Activated CD8-positive, alpha-beta memory T cell treated with anti-CD3 and anti-CD28 coated beads for 24 hours (primary cell): Measurements from ENCODE around the gene ZNF302.
"Not testable (repeated sequence)": the region's sequence is repeated elsewhere in the genome, so short reads cannot be mapped to it uniquely, and the experiment has no call there.

Source experiments
- DNase-seq: peaks from one replicate; pipeline ENCODE4 v3.0.0-alpha.2; 2020

Gene ZNF302

DNA sequence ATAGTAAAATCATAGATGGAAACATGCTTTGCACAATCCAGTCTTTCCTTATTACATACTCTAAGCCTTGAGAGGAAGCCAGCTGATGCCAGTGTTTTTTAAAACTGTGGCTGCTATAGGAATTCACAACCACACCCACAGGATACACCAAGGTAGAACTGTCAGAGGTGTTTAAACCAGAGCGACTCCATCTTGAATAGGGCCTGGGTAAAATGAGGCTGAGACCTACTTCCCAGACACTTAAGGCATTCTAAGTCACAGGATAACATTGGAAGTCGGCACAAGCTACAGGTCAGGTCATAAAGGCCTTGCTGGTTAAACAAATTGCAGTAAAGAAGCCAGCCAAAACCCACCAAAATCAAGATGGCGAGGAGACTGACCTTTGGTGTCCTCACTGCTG lies 2.2 kb upstream of the ZNF302 start:
- DNase-seq, result no peak

DNA sequence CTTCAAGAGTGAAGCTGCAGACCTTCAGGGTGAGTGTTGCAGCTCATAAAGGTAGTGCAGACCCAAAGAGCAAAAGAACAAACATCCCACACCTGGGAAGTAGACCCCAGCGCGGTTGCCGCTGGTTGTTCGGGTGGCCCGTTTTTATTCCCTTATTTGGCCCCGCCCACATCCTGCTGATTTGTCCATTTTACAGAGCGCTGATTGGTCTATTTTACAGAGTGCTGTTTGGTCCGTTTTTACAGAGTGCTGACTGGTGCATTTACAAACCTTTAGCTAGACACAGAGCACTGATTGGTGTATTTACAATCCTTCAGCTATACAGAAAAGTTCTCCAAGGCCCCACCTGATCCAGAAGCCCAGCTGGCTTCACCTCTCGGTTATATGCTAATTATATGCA lies 1.6 kb upstream of the ZNF302 start:
- no peak for DNase-seq

DNA sequence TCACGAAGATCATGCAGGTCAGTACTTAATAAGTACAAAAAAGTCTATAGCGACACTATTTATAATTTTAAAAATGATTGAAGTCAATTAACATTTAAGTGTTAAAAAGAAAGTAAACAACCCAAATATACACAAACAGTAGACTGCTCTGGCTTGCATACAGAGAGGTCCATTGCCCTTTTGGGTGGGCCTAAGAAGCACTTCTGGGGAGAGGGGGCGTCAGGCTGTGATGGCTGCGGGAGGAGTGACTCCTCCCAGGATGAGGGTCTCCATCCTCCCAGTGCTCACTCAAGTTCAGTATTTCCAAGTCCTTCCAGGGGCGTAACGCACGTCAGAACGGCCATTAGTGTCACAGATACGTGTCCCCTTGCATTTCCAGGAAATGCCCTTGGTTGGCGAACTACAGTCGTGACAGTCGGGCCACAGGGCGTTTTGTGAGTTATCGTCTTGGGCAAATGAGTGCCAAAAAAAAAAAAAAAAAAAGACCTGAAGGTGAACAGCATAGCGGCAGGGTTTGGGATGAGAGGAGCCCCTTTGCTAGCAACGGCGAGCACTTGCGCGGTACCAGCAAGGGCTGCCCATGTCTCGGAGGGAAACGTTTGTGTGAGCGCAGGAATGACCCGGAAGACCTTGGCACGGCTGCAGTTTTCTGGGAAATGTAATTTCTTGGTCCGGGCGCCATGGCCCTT lies 637 bp upstream of the ZNF302 start, which contains the start of gene SCGB2B2:
SCGB2B2 (minus strand) TSS at position 463 of the 689 bp plus-strand sequence. CDS start 82,596 bp downstream, outside the sequence.
- peak; percentile 86 for DNase-seq

DNA sequence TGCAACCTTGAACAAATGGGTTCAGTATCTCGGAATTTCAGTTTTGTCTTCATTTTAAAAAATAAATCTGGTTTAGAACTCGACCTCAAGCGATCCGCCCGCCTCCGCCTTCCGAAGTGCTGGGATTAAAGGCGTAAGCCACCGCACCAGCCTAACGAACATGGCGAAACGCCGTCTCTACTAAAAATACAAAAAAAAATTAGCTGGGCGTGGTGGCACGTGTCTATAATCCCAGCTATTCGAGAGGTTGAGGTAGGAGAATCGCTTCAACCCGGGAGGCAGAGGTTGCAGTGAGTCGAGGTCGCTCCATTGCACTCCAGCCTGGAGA lies 571 bp downstream of the ZNF302 start:
- DNase-seq, result no peak

DNA sequence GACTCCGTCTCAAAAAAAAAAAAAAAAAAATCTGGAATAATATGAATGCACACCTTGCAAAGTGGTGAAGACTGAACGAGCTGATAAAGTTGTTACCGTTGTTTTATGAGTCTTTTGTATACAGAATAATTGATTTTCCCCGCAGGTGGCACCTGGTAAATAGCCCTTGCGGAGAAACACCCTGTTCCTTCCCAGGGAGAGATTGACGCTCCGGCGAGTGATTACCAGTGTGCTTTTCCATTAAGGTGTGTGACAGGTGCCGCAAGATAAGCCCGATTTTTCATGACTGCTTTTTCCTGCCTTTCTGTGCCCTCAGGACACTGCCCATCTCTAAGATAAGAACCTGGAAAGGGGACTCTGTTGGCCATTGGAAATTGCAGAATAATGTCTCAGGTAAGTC lies 943 bp downstream of the ZNF302 start:
- no peak for DNase-seq

DNA sequence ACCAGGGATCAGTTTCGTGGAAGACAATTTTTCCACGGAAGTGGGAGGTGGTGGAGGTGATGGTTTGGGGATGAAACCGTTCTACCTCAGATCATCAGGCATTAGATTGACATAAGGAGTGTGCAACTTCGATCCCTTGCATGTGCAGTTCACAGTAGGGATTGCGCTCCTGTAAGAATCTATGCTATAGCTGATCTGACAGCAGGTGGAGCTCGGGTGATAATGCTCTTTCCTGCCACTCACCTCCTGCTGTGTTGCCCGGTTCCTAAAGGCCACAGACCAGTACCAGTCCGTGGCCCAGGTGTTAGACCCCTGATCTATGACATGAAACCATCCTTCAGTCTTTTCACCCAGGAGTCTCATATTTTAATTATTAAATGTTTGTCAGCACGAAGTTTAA lies 4.0 kb downstream of the ZNF302 start:
- DNase-seq, result no peak

DNA sequence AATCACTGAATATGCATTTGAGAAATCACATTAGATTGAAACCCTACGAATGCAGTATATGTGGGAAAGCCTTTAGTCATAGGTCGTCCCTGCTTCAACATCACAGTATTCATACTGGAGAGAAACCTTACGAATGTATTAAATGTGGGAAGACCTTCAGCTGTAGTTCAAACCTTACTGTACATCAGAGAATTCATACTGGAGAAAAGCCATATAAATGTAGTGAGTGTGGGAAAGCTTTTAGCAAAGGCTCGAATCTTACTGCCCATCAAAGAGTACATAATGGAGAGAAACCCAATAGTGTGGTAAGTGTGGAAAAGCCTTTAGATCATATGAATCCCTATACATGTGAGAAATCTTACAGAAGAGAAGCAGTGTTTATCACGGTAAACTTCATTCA lies 7.8 kb downstream of the ZNF302 start:
- DNase-seq, result not testable (repeated sequence)

DNA sequence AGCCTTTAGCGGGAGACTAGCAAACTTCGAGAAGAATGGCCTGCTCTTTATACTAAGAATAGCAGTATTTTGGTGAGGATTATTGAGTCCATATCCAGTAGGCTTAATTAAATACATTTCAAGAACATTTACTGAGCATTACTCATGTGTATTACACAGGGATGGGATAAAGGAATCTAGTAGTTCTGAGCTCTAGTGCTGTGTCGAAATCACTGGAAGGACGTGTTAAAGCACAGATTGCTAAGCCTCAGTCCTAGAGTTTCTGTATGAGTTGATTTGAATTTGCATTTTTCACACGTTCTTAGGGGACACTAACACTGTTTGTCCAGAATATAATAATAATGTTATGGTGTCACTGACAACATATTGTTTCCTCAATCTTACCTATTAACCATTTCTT lies 9.0 kb downstream of the ZNF302 start:
- DNase-seq, result no peak

DNA sequence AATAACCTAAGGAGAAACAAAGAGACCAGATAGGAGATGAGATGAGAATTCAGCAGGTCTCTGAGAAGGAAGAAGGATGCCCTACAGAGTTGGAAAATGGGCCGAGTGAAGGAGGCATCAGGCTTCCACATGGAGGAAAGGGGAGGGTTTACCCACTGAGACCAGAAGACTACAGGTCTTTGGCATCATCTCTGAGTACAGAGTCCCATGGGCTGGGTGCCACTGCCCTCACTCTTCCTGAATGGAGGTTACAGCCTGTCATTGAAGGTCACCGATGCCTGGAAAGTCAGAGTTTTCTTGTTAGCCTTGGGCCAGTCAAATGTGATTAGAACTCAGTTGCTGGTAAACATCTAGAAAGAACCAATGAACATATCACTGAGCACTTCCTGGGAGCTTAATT lies 9.9 kb downstream of the ZNF302 start:
- DNase-seq, result no peak

DNA sequence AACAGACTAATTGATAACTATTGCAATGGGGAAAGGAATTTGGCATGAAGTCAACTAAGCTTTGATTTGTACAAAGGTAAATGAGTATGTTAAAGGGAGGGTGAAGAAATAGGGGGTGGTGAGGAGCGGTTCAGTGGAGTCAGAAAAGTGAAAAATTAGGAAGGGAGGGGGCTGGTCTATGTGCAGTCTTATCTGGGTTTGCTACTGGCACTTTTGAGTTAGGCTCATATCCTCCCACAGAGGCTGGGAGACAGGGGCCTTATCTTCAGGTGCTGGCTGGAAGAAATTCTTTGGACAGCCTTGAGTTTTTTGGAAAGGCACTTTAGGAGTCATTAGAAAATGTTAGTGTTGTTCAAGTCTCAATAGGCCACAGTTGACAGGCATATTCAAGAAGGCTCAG lies 11.1 kb downstream of the ZNF302 start:
- DNase-seq, result no peak

DNA sequence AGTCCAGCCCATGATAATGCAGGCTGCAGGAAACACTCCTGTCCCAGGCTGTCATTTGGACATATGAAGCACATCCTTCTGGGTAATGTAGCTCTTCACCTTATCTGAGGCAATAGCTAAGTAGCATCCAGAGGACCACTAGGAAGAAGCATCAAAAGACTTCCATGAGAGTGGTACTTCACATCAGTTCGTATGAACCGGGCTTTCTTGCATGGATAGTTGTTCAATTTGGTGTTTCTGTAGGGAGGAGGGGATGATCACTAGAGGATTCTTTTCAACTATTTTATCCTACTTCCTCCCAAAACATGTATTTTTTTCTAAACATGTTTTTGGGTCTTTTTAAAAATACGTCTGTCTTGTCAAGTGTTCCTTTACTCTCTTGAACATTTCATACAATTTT lies 12.9 kb downstream of the ZNF302 start:
- DNase-seq, result no peak

DNA sequence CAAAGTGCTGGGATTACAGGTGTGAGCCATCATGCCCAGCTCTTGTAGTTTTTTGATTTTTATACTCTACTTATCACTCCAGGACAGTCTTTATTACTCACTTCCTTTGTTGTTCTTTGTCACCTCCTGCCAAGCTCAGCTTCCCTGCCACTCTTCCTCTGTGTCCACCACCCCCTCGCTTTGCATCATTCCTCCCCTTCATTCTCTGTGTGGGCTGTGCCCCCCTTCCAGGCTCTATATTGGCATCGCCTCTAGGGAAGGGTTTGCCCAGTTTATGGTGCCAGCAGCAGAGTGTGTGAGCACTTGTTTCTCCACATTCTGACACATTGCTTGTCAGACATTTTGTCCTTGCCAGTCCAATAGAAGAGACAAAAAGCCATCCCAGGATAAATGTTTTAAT lies 15.1 kb downstream of the ZNF302 start:
- DNase-seq, result no peak

DNA sequence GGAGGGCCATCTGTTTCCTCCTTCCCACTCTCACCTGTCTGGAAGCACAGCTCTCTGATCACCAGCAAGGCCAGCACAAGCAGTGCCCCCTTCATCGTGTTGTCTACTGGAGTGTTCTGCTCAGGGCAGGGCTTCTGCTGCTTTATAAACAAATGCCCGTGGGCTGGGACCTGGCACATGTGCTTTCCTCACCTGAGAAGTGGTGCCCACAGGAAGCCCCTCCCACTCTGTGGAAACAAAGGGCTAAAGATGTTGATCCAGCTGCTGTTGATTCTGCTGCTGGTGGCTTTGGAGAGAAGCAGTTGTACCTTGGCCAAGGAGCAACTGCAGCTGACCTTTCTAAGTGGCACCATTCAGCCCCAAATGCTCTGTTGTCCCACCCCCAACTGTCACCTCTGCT lies 30.2 kb downstream of the ZNF302 start:
- DNase-seq, result no peak

DNA sequence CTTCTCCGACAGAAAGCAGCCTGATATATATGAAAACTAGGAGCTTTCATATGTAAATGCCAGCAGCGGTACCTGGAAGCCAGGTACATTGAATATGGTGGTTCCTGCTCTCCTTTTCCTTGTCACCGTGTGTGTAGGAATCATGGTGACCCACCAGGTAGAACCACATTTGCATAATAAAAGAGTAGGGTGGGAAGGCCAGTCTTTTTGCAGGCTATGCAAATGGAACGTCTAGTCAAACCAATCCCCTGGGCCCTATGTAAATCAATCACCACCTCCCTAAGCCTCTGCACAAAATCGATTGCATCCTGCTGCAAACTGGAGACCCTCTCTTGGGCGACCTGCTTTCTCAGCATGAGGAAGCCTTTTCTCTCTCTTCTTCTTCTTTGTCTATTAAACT lies 34.4 kb downstream of the ZNF302 start:
- no peak for DNase-seq

DNA sequence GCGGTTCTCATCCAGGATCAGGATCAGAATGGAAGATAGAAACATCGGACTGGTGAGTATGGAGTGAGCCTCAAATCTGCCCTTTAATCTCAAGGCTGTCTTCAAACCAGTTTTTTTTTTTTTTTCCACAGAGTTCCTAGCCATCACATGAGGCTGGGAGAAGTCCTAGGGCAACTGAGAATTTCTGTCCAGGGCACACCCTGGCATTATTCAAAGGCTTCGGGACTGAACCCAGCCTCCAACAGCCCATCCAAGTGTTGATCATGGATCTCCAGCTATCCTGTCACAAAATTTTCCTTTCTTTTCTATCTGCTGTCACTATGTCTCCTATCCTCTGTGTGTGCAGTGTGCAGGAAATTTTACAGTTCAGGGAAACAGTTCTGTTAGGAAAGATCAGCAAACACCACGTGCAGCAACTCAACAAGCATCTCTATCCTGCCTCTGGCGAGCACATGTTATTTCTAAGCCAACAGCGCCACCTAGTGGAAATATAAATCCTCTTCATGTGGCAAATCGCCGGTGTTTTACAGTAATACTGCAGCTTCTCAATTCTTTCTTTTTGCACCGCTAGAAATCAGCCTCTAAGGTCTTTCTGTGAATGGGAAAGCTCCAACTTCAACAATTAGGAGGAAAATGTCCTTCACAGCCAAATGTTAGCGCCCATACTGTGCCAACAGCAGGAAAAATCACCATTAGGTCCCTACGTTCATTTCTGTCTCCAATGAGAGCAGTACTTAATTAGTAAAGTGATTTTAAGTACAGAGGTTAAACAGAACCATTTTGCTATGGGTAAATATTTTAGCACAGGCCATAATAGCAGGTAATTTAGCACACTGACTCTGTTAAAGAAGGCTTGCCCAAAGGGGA lies 35.1 kb downstream of the ZNF302 start:
- peak; percentile 65 for DNase-seq

DNA sequence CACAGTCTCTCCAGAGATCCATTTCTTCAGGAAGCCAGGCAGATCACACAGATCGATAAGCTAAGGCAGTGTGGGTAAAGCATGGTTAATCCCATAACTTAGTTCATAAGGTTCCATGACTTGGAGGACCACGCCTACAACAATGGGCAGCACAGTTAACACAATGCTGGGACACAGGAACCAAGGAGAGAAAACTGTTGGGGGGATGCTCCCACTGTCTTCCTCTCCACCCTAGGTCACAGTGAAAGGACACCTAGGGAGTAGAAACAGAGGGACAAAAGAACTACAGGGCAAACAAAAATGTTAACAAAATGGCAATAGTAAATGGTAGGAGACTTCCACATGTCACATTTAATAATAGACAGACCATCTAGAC lies 35.8 kb downstream of the ZNF302 start:
- no peak for DNase-seq

DNA sequence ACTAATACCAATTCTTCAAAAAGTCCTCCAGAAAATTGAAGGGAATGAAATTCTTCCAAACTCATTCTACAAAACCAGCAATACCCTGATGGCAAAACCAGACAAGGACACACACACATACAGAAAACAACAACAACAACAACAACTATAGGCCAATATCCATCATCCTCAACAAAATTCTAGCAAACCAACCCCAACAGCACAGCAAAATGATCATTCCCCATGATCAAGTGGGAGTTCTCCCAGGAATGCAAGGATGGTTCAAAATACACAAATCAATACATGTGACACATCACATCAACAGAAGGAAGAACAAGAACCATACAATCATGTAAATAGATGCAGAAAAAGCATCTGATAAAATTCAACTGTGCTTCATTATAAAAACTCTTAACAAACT lies 37.9 kb downstream of the ZNF302 start:
- DNase-seq, result no peak

DNA sequence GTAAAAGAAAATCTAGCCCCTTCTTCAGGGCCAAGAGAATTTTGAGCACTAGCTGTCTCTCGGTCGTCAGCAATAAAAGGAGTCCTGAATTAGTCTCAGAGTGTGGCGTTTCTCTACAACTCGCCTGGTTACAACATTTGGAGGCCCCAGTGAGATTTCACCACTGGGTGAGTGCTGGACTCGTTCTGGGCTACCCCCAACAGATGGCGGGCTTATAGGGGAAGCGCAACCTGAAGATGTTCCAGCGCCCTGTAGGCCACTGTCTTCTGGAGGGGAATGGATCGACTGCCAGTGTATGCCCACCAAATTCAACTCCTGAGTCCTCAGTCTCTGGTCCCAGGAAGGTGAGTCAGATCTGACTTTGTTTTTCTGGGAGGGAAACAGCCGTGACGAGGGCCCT lies 44.9 kb downstream of the ZNF302 start:
- DNase-seq, result no peak

DNA sequence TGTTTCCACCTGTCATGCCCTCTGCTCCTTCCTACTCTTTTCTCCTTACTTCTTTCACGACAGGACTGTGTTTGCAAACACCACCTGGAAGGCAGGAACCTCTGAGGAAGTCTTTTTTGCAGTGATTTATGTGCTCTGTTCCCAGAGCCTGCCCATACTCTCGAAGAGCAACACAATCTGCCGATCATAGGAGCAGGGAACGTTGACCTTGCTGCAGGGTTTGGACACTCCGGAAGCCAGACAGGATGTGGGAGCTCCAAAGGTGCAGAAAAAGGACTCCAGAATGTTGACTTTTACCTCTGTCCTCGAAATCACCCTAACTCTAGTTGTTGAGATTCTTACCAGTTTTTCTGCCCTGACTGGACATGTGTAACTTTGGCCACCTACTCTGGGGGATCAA lies 47.9 kb downstream of the ZNF302 start:
- no peak for DNase-seq

DNA sequence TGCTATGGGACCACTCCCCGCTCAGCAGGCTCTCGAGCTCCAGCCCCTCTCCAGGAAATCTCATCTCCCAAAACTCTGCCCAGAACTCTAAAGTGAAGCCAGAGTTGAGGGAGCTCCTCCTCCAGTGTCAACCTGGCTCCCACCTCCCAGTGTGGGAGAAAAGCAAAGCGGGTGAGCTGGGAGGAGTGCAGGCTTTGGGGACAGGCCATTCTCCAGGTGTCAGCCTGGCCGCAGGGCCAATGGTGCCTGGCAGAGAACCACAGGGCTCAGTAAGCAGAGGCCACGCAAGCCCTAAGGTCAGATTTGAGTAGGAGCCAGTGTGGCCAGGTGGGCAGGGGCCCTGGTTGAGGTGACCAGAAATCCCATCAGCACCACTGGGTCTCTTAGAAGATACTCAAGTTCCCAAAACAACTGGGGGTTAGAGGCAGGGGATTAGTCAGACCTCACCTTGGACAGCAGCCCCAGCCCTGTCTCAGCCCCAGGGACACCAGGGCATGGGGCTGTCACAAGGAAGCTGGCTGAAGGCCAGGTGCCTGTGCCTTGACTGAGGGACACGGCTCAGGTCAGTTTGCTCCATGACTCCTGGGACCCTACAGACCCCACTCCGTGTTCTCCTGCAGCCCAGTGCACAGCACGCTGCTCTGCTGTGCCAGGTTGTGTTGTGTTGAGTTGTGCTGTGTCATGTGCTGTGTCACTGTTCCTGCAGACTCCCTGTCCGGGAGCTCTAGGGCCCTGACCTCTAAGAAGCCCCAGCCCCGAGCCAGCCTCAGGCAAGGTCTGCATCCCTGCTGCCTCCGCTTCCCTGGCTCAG lies 53.7 kb downstream of the ZNF302 start:
- DNase-seq, result no peak

DNA sequence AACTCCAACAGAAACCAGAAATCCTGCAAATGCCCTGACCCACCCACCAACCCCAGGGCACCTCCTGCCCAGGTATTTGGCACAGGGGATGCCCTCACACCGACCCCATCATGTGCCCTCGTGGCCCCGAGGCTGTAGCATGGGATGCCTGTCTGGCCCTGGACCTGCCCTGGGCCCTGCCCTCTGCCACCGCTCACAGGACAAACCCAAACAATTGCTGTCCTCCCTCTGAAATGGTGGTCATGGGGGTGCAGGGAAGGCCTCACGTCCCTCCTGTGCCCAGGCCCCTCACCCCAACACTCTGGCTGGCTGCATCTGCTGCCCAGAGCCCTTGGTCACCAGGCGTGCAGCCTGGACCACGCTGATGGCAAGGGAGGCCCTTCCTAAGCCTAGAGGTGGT lies 54.5 kb downstream of the ZNF302 start:
- DNase-seq, result no peak

DNA sequence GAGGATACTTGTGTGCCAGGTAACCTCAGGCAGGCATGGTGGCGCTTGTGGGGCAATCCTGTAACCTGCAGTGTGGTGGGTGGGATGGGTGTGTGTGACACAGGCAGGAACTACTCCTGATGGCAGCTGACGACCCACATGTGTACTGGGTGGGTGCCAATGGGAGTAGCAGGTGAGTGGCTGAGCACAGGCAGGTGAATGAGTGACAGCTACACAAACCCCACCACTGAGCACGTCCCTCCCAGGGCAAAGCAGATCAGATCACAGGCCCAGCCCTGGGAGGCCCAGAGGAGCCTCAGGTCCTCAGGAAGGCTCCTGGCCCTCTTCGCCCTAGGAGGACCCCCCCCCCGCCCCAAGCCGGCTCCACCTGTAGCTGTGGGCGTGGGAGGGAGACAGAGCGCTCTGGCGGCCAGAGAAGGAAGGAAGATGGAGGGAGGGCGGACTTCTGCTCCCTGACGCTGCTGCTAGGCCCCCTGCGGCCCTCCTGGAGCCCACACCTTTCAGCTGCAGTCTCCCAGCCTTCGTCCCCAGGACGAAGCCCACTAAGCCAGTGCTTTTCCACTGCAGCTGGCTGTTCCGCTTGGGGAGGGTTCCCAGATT lies 55.2 kb downstream of the ZNF302 start:
- DNase-seq, result no peak

DNA sequence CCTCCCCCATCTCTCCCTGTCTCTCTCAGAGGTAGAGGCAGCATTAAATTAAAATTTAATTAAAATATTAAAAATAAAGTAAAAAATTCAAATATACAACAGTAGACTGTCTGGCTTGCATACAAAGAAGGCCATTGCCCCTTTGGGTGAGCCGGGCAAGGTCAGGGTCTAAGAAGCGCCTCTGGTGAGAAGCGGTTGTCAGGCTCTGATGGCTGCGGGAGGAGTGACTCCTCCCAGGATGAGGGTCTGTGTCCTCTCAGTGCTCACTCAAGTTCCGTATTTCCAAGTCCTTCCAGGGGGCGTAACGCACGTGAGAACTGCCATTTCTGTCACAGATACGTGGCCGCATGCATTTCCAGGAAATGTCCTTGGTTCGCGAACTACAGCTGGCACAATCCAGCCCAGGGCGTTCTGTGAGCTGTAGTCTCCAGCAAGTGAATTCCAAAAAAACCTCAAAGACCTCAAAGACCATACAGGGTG lies 55.8 kb downstream of the ZNF302 start:
- no peak for DNase-seq
